GM13976 (cell line): ENCODE data around the gene CATSPERZ.
"Not testable (repeated sequence)": the region's sequence is repeated elsewhere in the genome, so short reads cannot be mapped to it uniquely, and the experiment has no call there.

Experiments used
- DNase-seq: peaks from one replicate; pipeline ENCODE4 v3.0.0; 2012; ENCODE audit warnings: low spot score
- CTCF ChIP-seq: IDR thresholded peaks from 2 replicates; pipeline ENCODE4 v1.5.1; 2012; ENCODE audit warnings: borderline replicate concordance, mild to moderate bottlenecking; ENCODE audit not compliant: insufficient read depth; ENCODE audit errors: extremely low read depth, missing control alignments, control extremely low read depth
- in situ Hi-C: fragments of 300-500 bp; cut with MboI; formaldehyde crosslinking; loops from one replicate; pipeline ENCODE4 v1.12.0; 2022; ENCODE audit warnings: low sequenced_read_pairs, mixed read lengths, inconsistent platforms; ENCODE audit not compliant: unreplicated experiment

The CATSPERZ gene

GRCh38 chr11:64321026-64321425, 20.9 kb downstream of the CATSPERZ start:
- in situ Hi-C loops: no loop called here
- TF ChIP-seq CTCF: no peak
- DNase-seq: no peak

GRCh38 chr11:64321533-64321932, 21.4 kb downstream of the CATSPERZ start:
- DNase-seq: no peak
- in situ Hi-C loops: no loop called here
- no peak for TF ChIP-seq CTCF

GRCh38 chr11:64322925-64323260, 22.7 kb downstream of the CATSPERZ start:
- DNase-seq: no peak
- no peak for TF ChIP-seq CTCF
- in situ Hi-C loops: no loop called here

GRCh38 chr11:64323373-64323772, 23.2 kb downstream of the CATSPERZ start:
- in situ Hi-C loops: no loop called here
- TF ChIP-seq CTCF: no peak
- DNase-seq: no peak

GRCh38 chr11:64323984-64324383, 23.8 kb downstream of the CATSPERZ start:
- in situ Hi-C loops, DNase-seq: not testable (repeated sequence)

GRCh38 chr11:64324692-64325469, 24.7 kb downstream of the CATSPERZ start:
- in situ Hi-C loops: no loop called here
- TF ChIP-seq CTCF: no peak
- no peak for DNase-seq

- no peak for TF ChIP-seq CTCF
- in situ Hi-C loops: no loop called here
- no peak for DNase-seq
Measured at GRCh38 chr11:64327375-64327774, 27.2 kb downstream of the CATSPERZ start.
